GM23338 (cell line): ENCODE data around the gene SRSF3. TPM values are rescaled to one million over a fixed set of nuclear protein-coding genes. Genes with fewer than 3 reads are reported as not detected.

Source experiments
- ATAC-seq: fragments of 200-7000 bp; cut with Tn5 transposase; 3 replicates; pipeline ENCODE4 v1.9.1; 2020
- DNase-seq: peaks from one replicate; pipeline ENCODE4 v3.0.0-alpha.2; 2015; ENCODE audit warnings: low spot score
- H2AFZ ChIP-seq: fragments of 200-600 bp; sonication (generic); 2 replicates; pipeline ENCODE4 v1.8.0; 2016; ENCODE audit warnings: antibody characterized with exemption, mild to moderate bottlenecking, moderate library complexity
- H3F3A ChIP-seq: fragments of 200-600 bp; sonication (generic); replicated peaks from 2 replicates; pipeline ENCODE4 v1.8.0; 2017; ENCODE audit warnings: antibody characterized with exemption, mixed run types, low read depth
- H3K27ac ChIP-seq: fragments of 200-600 bp; sonication (generic); 2 replicates; pipeline ENCODE4 v1.6.1; 2016; ENCODE audit warnings: low read depth
- H3K27me3 ChIP-seq: fragments of 200-600 bp; sonication (generic); 2 replicates; pipeline ENCODE4 v1.8.0; 2016; ENCODE audit warnings: mild to moderate bottlenecking, mixed run types, moderate library complexity; ENCODE audit not compliant: insufficient read depth
- H3K36me3 ChIP-seq: fragments of 200-600 bp; sonication (generic); 2 replicates; pipeline ENCODE4 v1.8.0; 2016; ENCODE audit warnings: mild to moderate bottlenecking; ENCODE audit not compliant: insufficient read depth
- H3K4me1 ChIP-seq: fragments of 200-600 bp; sonication (generic); 2 replicates; pipeline ENCODE4 v1.8.0; 2016; ENCODE audit warnings: mild to moderate bottlenecking, moderate library complexity; ENCODE audit not compliant: insufficient read depth
- H3K4me2 ChIP-seq: fragments of 200-600 bp; sonication (generic); 2 replicates; pipeline ENCODE4 v1.7.1; 2017; ENCODE audit warnings: mixed run types
- H3K4me3 ChIP-seq: fragments of 200-600 bp; sonication (generic); 2 replicates; pipeline ENCODE4 v1.6.1; 2016; ENCODE audit warnings: mixed run types
- H3K79me2 ChIP-seq: fragments of 200-600 bp; sonication (generic); replicated peaks from 2 replicates; pipeline ENCODE4 v1.8.0; 2017; ENCODE audit warnings: mild to moderate bottlenecking; ENCODE audit not compliant: insufficient read depth
- H3K9me2 ChIP-seq: fragments of 200-600 bp; sonication (generic); 2 replicates; pipeline ENCODE4 v1.8.0; 2017; ENCODE audit not compliant: insufficient read depth
- H4K20me1 ChIP-seq: fragments of 200-600 bp; sonication (generic); replicated peaks from 2 replicates; pipeline ENCODE4 v1.8.0; 2017; ENCODE audit warnings: mild to moderate bottlenecking; ENCODE audit not compliant: insufficient read depth
- H3K27ac Mint-ChIP-seq: 2 replicates; pipeline ENCODE4 v1.8.0; 2020; ENCODE audit warnings: inconsistent platforms, mild to moderate bottlenecking, moderate library complexity, mixed read lengths
- H3K27me3 Mint-ChIP-seq: 3 replicates; pipeline ENCODE4 v1.8.0; 2022; ENCODE audit warnings: low read depth, mild to moderate bottlenecking, moderate library complexity, mixed read lengths, inconsistent platforms; ENCODE audit not compliant: insufficient read depth, poor library complexity
- H3K36me3 Mint-ChIP-seq: 3 replicates; pipeline ENCODE4 v1.8.0; 2021; ENCODE audit warnings: low read depth, mild to moderate bottlenecking, inconsistent platforms, moderate library complexity, mixed read lengths
- H3K4me1 Mint-ChIP-seq: 3 replicates; pipeline ENCODE4 v1.8.0; 2020; ENCODE audit warnings: mild to moderate bottlenecking, inconsistent platforms, mixed read lengths
- H3K4me3 Mint-ChIP-seq: 3 replicates; pipeline ENCODE4 v1.8.0; 2021; ENCODE audit warnings: moderate library complexity, mild to moderate bottlenecking, inconsistent platforms, mixed read lengths
- H3K9me3 Mint-ChIP-seq: 3 replicates; pipeline ENCODE4 v1.8.0; 2020; ENCODE audit warnings: moderate library complexity, mild to moderate bottlenecking, inconsistent platforms, mixed read lengths
- CREB1 ChIP-seq: fragments of 250-450 bp; sonication (Bioruptor Pico); IDR thresholded peaks from 2 replicates; pipeline ENCODE4 v1.5.0; 2020; ENCODE audit warnings: low read depth, mild to moderate bottlenecking, moderate library complexity
- EZH2 ChIP-seq: fragments of 200-600 bp; sonication (generic); IDR thresholded peaks from one replicate; pipeline ENCODE4 v1.8.0; 2017; ENCODE audit warnings: antibody characterized with exemption, mild to moderate bottlenecking, low read depth; ENCODE audit not compliant: unreplicated experiment
- EZH2phosphoT487 ChIP-seq: fragments of 200-600 bp; sonication (generic); IDR thresholded peaks from one replicate; pipeline ENCODE4 v1.8.1; 2018; ENCODE audit warnings: antibody characterized with exemption; ENCODE audit not compliant: unreplicated experiment
- JUNB ChIP-seq: IDR thresholded peaks from one replicate; pipeline ENCODE4 v1.6.1; 2016; ENCODE audit warnings: antibody characterized with exemption; ENCODE audit not compliant: unreplicated experiment
- NANOG ChIP-seq: IDR thresholded peaks from 2 replicates; pipeline ENCODE4 v1.6.1; 2016; ENCODE audit warnings: antibody characterized with exemption, borderline replicate concordance
- POLR2AphosphoS5 ChIP-seq: IDR thresholded peaks from 2 replicates; pipeline ENCODE4 v1.6.1; 2016; ENCODE audit warnings: antibody characterized with exemption, low read depth
- REST ChIP-seq: IDR thresholded peaks from one replicate; pipeline ENCODE4 v1.6.1; 2018; ENCODE audit warnings: antibody characterized with exemption; ENCODE audit not compliant: unreplicated experiment
- STAT1 ChIP-seq: IDR thresholded peaks from one replicate; pipeline ENCODE4 v1.6.1; 2016; ENCODE audit warnings: antibody characterized with exemption; ENCODE audit not compliant: unreplicated experiment
- ZNF114 ChIP-seq: fragments of 250-450 bp; sonication (Bioruptor Pico); IDR thresholded peaks from 2 replicates; pipeline ENCODE4 v1.5.0; 2020; ENCODE audit warnings: mild to moderate bottlenecking, moderate library complexity
- ZNF331 ChIP-seq: fragments of 250-450 bp; sonication (Bioruptor Pico); IDR thresholded peaks from 2 replicates; pipeline ENCODE4 v1.5.0; 2020; ENCODE audit warnings: low read depth, mild to moderate bottlenecking, moderate library complexity
- polyA plus RNA-seq: library from polyadenylated mRNA; unstranded; fragments of >200 nt; fragmentation: Nextera tagmentation; extraction: Ambion mirVana; gene quantifications from 2 replicates; pipeline ENCODE4 v1.2.1, GENCODE V29; 2016
- total RNA-seq: library from RNA; depleted of rRNA; stranded (reverse); fragments of >200 nt; shearing (Covaris generic); gene quantifications from 2 replicates; pipeline ENCODE4 v1.2.3, GENCODE V29; 2014
- TF ChIP-seq, protein P1 (sequence below): fragments of 250-450 bp; sonication (Bioruptor Pico); IDR thresholded peaks from 2 replicates; pipeline ENCODE4 v1.5.0; 2020; ENCODE audit warnings: mild to moderate bottlenecking, moderate library complexity
- TF ChIP-seq, protein P2 (sequence below): IDR thresholded peaks from 2 replicates; pipeline ENCODE4 v1.6.1; 2016; ENCODE audit warnings: antibody characterized with exemption
- TF ChIP-seq, protein P3 (sequence below), 2 experiments: fragments of 200-600 bp in 1 of 2; sonication (generic) in 1 of 2; conservative IDR thresholded peaks; 2 replicates each; pipeline versions ENCODE4 v1.5.1 to v1.6.1; 2016 to 2017; ENCODE audit warnings: antibody characterized with exemption in 2 of 2, low read depth in 2 of 2, mild to moderate bottlenecking in 2 of 2, moderate library complexity in 1 of 2

Gene SRSF3
- total and polyA plus RNA-seq, 2 experiments from 2014 or later = 436 to 655 TPM

DNA sequence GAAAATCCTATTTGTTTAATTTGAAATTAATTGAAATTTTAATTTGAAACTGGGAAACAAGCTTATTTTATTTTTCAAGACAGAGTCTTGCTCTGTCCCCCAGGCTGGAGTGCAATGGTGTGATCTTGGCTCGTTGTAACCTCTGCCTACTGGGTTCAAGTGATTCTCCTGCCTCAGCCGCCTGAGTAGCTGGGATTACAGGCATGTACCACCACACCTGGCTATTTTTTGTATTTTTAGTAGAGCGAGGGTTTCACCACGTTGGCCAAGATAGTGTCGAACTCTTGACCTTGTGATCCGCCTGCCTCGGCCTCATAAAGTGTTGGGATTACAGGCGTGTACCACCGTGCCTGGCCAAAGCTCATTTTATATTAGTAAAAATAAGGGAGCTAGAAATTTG, 4.2 kb downstream of the SRSF3 start:
- Histone ChIP-seq H3K27ac (peak overlapping the region; percentile 94; the same call in 1 of the 2 replicates), H3K4me1 (peaks cover 30% of the 10 kb centered on the region), H3K79me2 (peaks cover 92% of the 10 kb centered on the region), H3F3A (peaks cover 68% of the 10 kb centered on the region), H3K4me2 (peak overlapping the region; percentile 79), H2AFZ (no peak overlapping the region), H3K4me3 (peak overlapping the region; percentile 78), H3K9me2 (no peaks in the 10 kb centered on the region), H3K27me3 (no peaks in the 10 kb centered on the region), H4K20me1 (peaks cover 83% of the 10 kb centered on the region), H3K36me3 (peaks cover 78% of the 10 kb centered on the region)
- Mint-ChIP-seq H3K4me3 (peak overlapping the region; percentile 95), H3K27me3 (peaks cover 31% of the 10 kb centered on the region), H3K27ac (no peak overlapping the region; the same call in 1 of the 2 replicates), H3K36me3 (peaks cover 92% of the 10 kb centered on the region), H3K4me1 (peaks cover 40% of the 10 kb centered on the region), H3K9me3 (peaks cover 16% of the 10 kb centered on the region; the same call in 2 of the 3 replicates)
- ATAC-seq (no peak), DNase-seq (no peak)
- TF ChIP-seq JUNB (no peak), POLR2AphosphoS5 (no peak), ZNF331 (CRISPR knock-in tag) (no peak), STAT1 (no peak), EZH2phosphoT487 (no peak), EZH2 (no peak), NANOG (no peak), ZNF114 (CRISPR knock-in tag) (no peak), REST (no peak), CREB1 (CRISPR knock-in tag) (no peak)
- TF ChIP-seq, protein P1, sequence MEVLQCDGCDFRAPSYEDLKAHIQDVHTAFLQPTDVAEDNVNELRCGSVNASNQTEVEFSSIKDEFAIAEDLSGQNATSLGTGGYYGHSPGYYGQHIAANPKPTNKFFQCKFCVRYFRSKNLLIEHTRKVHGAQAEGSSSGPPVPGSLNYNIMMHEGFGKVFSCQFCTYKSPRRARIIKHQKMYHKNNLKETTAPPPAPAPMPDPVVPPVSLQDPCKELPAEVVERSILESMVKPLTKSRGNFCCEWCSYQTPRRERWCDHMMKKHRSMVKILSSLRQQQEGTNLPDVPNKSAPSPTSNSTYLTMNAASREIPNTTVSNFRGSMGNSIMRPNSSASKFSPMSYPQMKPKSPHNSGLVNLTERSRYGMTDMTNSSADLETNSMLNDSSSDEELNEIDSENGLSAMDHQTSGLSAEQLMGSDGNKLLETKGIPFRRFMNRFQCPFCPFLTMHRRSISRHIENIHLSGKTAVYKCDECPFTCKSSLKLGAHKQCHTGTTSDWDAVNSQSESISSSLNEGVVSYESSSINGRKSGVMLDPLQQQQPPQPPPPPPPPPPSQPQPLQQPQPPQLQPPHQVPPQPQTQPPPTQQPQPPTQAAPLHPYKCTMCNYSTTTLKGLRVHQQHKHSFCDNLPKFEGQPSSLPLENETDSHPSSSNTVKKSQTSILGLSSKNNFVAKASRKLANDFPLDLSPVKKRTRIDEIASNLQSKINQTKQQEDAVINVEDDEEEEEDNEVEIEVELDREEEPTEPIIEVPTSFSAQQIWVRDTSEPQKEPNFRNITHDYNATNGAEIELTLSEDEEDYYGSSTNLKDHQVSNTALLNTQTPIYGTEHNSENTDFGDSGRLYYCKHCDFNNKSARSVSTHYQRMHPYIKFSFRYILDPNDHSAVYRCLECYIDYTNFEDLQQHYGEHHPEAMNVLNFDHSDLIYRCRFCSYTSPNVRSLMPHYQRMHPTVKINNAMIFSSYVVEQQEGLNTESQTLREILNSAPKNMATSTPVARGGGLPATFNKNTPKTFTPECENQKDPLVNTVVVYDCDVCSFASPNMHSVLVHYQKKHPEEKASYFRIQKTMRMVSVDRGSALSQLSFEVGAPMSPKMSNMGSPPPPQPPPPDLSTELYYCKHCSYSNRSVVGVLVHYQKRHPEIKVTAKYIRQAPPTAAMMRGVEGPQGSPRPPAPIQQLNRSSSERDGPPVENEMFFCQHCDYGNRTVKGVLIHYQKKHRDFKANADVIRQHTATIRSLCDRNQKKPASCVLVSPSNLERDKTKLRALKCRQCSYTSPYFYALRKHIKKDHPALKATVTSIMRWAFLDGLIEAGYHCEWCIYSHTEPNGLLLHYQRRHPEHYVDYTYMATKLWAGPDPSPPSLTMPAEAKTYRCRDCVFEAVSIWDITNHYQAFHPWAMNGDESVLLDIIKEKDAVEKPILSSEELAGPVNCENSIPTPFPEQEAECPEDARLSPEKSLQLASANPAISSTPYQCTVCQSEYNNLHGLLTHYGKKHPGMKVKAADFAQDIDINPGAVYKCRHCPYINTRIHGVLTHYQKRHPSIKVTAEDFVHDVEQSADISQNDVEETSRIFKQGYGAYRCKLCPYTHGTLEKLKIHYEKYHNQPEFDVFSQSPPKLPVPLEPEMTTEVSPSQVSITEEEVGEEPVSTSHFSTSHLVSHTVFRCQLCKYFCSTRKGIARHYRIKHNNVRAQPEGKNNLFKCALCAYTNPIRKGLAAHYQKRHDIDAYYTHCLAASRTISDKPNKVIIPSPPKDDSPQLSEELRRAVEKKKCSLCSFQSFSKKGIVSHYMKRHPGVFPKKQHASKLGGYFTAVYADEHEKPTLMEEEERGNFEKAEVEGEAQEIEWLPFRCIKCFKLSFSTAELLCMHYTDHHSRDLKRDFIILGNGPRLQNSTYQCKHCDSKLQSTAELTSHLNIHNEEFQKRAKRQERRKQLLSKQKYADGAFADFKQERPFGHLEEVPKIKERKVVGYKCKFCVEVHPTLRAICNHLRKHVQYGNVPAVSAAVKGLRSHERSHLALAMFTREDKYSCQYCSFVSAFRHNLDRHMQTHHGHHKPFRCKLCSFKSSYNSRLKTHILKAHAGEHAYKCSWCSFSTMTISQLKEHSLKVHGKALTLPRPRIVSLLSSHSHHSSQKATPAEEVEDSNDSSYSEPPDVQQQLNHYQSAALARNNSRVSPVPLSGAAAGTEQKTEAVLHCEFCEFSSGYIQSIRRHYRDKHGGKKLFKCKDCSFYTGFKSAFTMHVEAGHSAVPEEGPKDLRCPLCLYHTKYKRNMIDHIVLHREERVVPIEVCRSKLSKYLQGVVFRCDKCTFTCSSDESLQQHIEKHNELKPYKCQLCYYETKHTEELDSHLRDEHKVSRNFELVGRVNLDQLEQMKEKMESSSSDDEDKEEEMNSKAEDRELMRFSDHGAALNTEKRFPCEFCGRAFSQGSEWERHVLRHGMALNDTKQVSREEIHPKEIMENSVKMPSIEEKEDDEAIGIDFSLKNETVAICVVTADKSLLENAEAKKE (CRISPR knock-in tag) = no peak
- TF ChIP-seq, protein P2, sequence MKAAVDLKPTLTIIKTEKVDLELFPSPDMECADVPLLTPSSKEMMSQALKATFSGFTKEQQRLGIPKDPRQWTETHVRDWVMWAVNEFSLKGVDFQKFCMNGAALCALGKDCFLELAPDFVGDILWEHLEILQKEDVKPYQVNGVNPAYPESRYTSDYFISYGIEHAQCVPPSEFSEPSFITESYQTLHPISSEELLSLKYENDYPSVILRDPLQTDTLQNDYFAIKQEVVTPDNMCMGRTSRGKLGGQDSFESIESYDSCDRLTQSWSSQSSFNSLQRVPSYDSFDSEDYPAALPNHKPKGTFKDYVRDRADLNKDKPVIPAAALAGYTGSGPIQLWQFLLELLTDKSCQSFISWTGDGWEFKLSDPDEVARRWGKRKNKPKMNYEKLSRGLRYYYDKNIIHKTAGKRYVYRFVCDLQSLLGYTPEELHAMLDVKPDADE = no peak
- TF ChIP-seq, protein P3, sequence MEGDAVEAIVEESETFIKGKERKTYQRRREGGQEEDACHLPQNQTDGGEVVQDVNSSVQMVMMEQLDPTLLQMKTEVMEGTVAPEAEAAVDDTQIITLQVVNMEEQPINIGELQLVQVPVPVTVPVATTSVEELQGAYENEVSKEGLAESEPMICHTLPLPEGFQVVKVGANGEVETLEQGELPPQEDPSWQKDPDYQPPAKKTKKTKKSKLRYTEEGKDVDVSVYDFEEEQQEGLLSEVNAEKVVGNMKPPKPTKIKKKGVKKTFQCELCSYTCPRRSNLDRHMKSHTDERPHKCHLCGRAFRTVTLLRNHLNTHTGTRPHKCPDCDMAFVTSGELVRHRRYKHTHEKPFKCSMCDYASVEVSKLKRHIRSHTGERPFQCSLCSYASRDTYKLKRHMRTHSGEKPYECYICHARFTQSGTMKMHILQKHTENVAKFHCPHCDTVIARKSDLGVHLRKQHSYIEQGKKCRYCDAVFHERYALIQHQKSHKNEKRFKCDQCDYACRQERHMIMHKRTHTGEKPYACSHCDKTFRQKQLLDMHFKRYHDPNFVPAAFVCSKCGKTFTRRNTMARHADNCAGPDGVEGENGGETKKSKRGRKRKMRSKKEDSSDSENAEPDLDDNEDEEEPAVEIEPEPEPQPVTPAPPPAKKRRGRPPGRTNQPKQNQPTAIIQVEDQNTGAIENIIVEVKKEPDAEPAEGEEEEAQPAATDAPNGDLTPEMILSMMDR (conservative IDR thresholded peaks at IDR 0.05; ENCODE audit: low read depth in 2 of 2) = no peak
